Fibroblast of villous mesenchyme (primary cell): ENCODE data around the gene VPS33A. TPM values are rescaled to one million over a fixed set of nuclear protein-coding genes. Genes with fewer than 3 reads are reported as not detected.

Experiments used
- DNase-seq: peaks from one replicate; pipeline ENCODE4 v3.0.0-alpha.2; 2010; ENCODE audit warnings: low read depth
- H3K4me3 ChIP-seq: 2 replicates; pipeline ENCODE4 v1.5.1; 2011; ENCODE audit warnings: low read depth, mild to moderate bottlenecking, low read length
- total RNA-seq: library from RNA; depleted of rRNA; stranded (reverse); fragments of >200 nt; gene quantifications from 2 replicates; pipeline ENCODE4 v1.2.3, GENCODE V29; 2012
- TF ChIP-seq, protein P1 (sequence below): IDR thresholded peaks from 2 replicates; pipeline ENCODE4 v1.5.1; 2012; ENCODE audit warnings: low read depth, mild to moderate bottlenecking, low read length; ENCODE audit not compliant: insufficient read depth

VPS33A gene
- total RNA-seq, 1 donor = 23.7 TPM

DNA sequence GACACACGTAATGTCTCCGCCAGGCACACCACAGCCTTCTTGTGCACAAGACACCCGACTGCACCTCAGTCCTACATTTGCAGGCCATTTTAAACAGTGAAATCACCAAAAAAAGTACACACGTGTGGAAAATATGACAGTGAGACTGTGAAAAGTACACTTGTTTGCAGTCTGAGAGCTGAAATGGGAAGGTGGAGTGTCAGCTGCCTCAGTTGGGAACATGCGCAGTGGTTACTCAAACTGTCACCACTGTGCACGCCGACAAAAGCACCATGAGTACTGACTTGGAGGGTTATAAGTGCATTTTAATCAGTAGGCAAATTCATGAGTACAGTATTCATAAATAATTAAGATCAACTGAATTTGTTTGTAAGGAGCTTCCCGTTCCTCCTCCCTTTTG, 15.8 kb downstream of the VPS33A start:
- no peak for DNase-seq
- TF ChIP-seq, protein P1, sequence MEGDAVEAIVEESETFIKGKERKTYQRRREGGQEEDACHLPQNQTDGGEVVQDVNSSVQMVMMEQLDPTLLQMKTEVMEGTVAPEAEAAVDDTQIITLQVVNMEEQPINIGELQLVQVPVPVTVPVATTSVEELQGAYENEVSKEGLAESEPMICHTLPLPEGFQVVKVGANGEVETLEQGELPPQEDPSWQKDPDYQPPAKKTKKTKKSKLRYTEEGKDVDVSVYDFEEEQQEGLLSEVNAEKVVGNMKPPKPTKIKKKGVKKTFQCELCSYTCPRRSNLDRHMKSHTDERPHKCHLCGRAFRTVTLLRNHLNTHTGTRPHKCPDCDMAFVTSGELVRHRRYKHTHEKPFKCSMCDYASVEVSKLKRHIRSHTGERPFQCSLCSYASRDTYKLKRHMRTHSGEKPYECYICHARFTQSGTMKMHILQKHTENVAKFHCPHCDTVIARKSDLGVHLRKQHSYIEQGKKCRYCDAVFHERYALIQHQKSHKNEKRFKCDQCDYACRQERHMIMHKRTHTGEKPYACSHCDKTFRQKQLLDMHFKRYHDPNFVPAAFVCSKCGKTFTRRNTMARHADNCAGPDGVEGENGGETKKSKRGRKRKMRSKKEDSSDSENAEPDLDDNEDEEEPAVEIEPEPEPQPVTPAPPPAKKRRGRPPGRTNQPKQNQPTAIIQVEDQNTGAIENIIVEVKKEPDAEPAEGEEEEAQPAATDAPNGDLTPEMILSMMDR = no peak
- no peak overlapping the region for H3K4me3 ChIP-seq

DNA sequence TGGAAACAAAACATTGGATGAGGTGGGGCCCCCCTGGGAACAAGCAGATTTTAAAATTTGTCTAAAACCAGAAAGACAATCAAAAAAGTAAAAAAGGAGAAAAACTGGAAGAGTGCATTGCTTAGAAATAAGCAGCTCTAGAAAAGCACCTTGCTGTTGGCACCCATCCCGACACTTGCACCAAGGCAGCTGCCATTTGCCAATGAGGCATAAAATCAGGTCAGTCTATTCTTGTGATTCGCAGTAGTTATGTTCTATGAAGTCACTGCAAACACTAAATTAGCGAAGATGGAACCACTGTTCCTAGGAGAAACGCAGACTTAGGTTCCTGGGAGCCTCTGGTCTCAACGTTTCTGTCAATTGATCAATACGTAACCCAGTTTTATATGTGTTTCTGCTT, 16.2 kb downstream of the VPS33A start:
- TF ChIP-seq, protein P1 = no peak
- DNase-seq = no peak

DNA sequence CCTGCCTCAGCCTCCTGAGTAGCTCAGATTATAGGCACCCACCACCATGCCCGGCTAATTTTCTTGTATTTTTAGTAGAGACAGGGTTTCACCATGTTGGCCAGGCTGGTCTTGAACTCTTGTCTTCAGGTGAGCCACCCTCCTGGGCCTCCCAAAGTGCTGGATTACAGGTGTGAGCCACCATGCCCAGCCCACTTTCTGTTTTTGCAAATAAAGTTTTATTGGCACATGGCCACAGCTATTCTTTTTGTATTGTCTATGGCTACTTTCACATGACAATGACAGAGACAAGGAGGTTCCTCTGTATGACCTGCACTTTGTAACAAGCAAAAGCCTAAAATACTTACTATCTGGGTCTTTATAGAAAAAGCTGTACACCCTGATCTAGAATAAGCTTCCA, 20.7 kb downstream of the VPS33A start:
- DNase-seq = no peak
- H3K4me3 ChIP-seq = no peak overlapping the region
- TF ChIP-seq, protein P1 = no peak

More for the DNA sequence above, 16.2 kb downstream of the VPS33A start:
- H3K4me3 ChIP-seq = no peak overlapping the region

DNA sequence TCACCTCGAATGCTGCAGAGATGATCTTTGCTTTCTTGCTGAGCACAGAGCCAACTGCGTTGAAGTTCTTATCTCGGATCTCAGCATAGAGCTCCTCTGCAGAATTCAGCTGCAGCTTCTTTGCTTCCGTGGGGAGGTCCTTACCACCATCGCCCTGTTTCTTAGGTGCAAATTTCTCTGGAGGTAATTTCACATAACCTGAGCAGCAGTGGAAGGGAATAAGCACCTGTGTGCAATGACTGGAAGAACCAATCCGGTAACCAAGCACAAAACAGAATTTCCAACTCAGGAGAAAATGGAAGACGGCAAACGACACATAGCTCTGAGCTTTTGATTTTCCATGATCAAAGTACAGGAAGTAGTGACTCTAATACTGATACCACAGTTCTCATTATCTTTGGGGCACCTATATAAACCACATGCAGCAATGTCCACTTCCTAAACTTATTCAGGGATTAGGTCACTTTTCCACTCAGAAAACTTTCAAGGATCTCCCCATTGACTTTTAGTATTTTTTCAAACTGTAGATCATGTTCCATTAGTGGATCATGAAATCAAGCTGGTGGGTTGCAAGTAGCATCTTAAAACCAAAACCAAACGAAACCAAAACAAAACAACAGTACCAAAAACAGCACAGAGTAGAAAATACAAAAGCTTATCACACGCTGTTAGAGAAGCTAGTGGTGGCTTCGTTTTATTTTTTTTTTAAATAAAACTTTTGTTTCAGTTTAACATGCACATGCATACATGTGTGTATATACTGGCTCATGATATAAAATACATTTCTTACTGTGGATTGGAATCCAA, 21.5 kb downstream of the VPS33A start:
- H3K4me3 ChIP-seq = no peak overlapping the region
- DNase-seq = no peak
- TF ChIP-seq, protein P1 = no peak

DNA sequence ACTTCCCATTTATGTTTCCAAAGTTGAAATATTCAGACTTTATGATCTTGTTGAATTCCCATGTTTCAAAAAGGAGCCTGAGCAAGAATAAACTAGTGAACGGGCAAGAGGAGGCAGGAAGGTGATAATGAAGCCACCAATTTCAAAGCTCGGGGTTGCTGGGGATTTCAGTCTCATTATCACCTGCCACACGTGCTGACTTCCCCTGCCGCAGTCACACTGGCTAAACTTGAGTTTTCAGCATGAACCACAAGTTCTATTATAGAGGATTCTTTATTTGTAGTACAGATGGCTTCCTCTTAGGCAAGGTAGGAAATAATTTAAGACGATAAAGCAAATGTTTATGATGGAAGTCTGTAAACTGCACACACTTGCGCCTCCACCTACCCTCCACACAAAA, 22.3 kb downstream of the VPS33A start:
- TF ChIP-seq, protein P1 = no peak

DNA sequence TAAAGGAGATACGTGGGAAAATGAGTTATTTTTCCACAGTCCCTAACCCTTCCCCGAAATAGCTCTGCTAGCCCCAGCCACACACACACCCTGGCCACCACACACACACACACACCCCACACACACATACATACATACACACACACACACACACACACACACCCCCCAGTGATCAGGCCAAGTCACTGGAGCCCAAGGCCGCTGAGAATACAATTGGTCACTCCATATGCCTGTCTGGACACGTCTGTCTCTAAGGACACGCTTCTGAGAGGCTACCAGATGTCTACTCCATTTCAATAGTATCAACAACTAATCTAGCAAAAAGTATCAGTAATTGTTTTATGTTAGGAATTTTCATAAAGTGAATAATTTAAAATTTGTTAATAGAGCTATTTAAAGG, 27.4 kb downstream of the VPS33A start:
- no peak for DNase-seq
- TF ChIP-seq, protein P1 = no peak
- H3K4me3 ChIP-seq = no peak overlapping the region

More for the DNA sequence above, 22.3 kb downstream of the VPS33A start:
- no peak overlapping the region for H3K4me3 ChIP-seq
- no peak for DNase-seq
